ENCODE data around the gene RNF169. TPM values are rescaled to one million over a fixed set of nuclear protein-coding genes. Genes with fewer than 3 reads are reported as not detected.

RNF169 gene
- total RNA-seq, 1 donor from 2014 or later: 19.5 TPM

- H3K9me3 ChIP-seq: no peaks in the 10 kb centered on the region
- intact Hi-C loops (cut with DNase I): no loop called here
- no peaks in the 10 kb centered on the region for H3K4me1 ChIP-seq
- no peak for TF ChIP-seq CTCF (IDR thresholded peaks at IDR 0.05)
- no peak overlapping the region for H3K27ac ChIP-seq
- H3K27me3 ChIP-seq: no peaks in the 10 kb centered on the region
- no peaks in the 10 kb centered on the region for H3K36me3 ChIP-seq
- no peak for DNase-seq (ENCODE audit: low spot score in 2 of 2)
- no peak overlapping the region for H3K4me3 ChIP-seq
Measured at GRCh38 chr11:74703211-74703610, 45.4 kb upstream of the RNF169 start.

GRCh38 chr11:74707182-74707581 lies 41.5 kb upstream of the RNF169 start:
- no peak overlapping the region for H3K4me3 ChIP-seq
- intact Hi-C loops (cut with DNase I): no loop called here
- TF ChIP-seq CTCF (IDR thresholded peaks at IDR 0.05): no peak
- no peaks in the 10 kb centered on the region for H3K36me3 ChIP-seq
- DNase-seq (ENCODE audit: low spot score in 2 of 2): no peak
- H3K27ac ChIP-seq: no peak overlapping the region
- H3K4me1 ChIP-seq: no peaks in the 10 kb centered on the region
- H3K9me3 ChIP-seq: no peaks in the 10 kb centered on the region
- H3K27me3 ChIP-seq: no peaks in the 10 kb centered on the region

- H3K4me3 ChIP-seq: no peak overlapping the region
- no peak for DNase-seq (ENCODE audit: low spot score in 2 of 2)
- TF ChIP-seq CTCF (IDR thresholded peaks at IDR 0.05): no peak
- H3K4me1 ChIP-seq: no peaks in the 10 kb centered on the region
- no peaks in the 10 kb centered on the region for H3K36me3 ChIP-seq
- no peaks in the 10 kb centered on the region for H3K9me3 ChIP-seq
- H3K27ac ChIP-seq: no peak overlapping the region
- intact Hi-C loops (cut with DNase I): no loop called here
- no peaks in the 10 kb centered on the region for H3K27me3 ChIP-seq
Measured at GRCh38 chr11:74707602-74708510, 40.8 kb upstream of the RNF169 start.

GRCh38 chr11:74709175-74709574 lies 39.5 kb upstream of the RNF169 start:
- Histone ChIP-seq H3K27me3 (no peaks in the 10 kb centered on the region), H3K9me3 (no peaks in the 10 kb centered on the region), H3K27ac (no peak overlapping the region), H3K4me3 (no peak overlapping the region), H3K36me3 (no peaks in the 10 kb centered on the region), H3K4me1 (no peaks in the 10 kb centered on the region)
- no peak for TF ChIP-seq CTCF (IDR thresholded peaks at IDR 0.05)
- no peak for DNase-seq (ENCODE audit: low spot score in 2 of 2)
- intact Hi-C loops (cut with DNase I): no loop called here

- Histone ChIP-seq H3K4me3 (no peak overlapping the region), H3K36me3 (no peaks in the 10 kb centered on the region), H3K4me1 (no peaks in the 10 kb centered on the region), H3K9me3 (no peaks in the 10 kb centered on the region), H3K27me3 (no peaks in the 10 kb centered on the region), H3K27ac (no peak overlapping the region)
- intact Hi-C loops (cut with DNase I): no loop called here
- no peak for DNase-seq (ENCODE audit: low spot score in 2 of 2)
- no peak for TF ChIP-seq CTCF (IDR thresholded peaks at IDR 0.05)
Measured at GRCh38 chr11:74710281-74710938, 38.2 kb upstream of the RNF169 start.

Data from ascending aorta (tissue), 2 donors.